AG04450 (cell line): ENCODE measurements around the gene CD27. TPM values are rescaled to one million over a fixed set of nuclear protein-coding genes. Genes with fewer than 3 reads are reported as not detected.

ENCODE experiments used
- CTCF ChIA-PET: fragments of 300-600, 350-600 bp; formaldehyde crosslinking; extraction: SDS; loops from one replicate; lab custom pipeline; 2022; ENCODE audit warnings: antibody characterized with exemption, inconsistent platforms; lab: Charles Lee
- POLR2A ChIA-PET: fragments of 350-600 bp; formaldehyde crosslinking; extraction: SDS; loops from one replicate; lab custom pipeline; 2021; ENCODE audit warnings: antibody characterized with exemption, inconsistent platforms; lab: Yijun Ruan, JAX
- DNase-seq: peaks from one replicate; pipeline ENCODE4 v3.0.0-alpha.2; 2011; ENCODE audit warnings: low read depth, low spot score
- H3K27ac ChIP-seq: one replicate; pipeline ENCODE4 v1.5.1; 2012; ENCODE audit warnings: low read depth, low read length, control low read depth
- H3K27me3 ChIP-seq: one replicate; pipeline ENCODE4 v1.6.0; 2012; ENCODE audit warnings: low read length; ENCODE audit not compliant: control insufficient read depth, insufficient read depth
- H3K4me3 ChIP-seq: 2 replicates; pipeline ENCODE4 v1.5.1; 2011; ENCODE audit warnings: mild to moderate bottlenecking, low read depth, low read length, control low read depth
- H3K9me3 ChIP-seq: 2 replicates; pipeline ENCODE4 v1.5.1; 2012; ENCODE audit warnings: low read length; ENCODE audit not compliant: control insufficient read depth, insufficient read depth
- polyA plus RNA-seq: library from polyadenylated mRNA; depleted of rRNA; stranded (reverse); fragments of >200 nt; gene quantifications from 2 replicates; pipeline ENCODE4 v1.2.3, GENCODE V29; 2011
- TF ChIP-seq, protein P1 (sequence below): IDR thresholded peaks from 2 replicates; pipeline ENCODE4 v1.5.1; 2011; ENCODE audit warnings: low read depth, low read length, control low read depth, inconsistent platforms

Gene CD27
- polyA plus RNA-seq, 1 experiment, result not detected

DNA sequence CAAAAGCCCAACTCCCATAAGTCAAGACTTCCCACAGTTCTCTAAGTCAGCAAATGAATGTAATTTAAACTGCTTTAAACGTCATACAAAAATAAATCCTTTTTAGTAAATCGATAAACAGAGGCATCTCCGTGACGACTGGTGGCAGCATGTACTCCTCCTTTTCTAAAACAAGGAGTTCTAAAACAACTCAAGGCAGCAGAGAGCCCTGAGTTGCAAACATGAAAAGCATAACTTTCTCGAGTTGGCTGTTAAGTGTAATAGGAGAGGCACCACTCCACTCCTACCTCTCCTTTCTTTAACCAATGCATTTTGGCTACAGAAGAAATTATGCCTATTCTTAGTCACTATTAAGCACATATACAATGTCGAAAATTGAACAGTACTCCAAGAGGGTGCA is 38.8 kb upstream of the CD27 start:
- TF ChIP-seq, protein P1, sequence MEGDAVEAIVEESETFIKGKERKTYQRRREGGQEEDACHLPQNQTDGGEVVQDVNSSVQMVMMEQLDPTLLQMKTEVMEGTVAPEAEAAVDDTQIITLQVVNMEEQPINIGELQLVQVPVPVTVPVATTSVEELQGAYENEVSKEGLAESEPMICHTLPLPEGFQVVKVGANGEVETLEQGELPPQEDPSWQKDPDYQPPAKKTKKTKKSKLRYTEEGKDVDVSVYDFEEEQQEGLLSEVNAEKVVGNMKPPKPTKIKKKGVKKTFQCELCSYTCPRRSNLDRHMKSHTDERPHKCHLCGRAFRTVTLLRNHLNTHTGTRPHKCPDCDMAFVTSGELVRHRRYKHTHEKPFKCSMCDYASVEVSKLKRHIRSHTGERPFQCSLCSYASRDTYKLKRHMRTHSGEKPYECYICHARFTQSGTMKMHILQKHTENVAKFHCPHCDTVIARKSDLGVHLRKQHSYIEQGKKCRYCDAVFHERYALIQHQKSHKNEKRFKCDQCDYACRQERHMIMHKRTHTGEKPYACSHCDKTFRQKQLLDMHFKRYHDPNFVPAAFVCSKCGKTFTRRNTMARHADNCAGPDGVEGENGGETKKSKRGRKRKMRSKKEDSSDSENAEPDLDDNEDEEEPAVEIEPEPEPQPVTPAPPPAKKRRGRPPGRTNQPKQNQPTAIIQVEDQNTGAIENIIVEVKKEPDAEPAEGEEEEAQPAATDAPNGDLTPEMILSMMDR, result no peak
- Histone ChIP-seq H3K27me3 (no peaks in the 10 kb centered on the region), H3K9me3 (no peaks in the 10 kb centered on the region), H3K27ac (no peak overlapping the region), H3K4me3 (no peak overlapping the region)
- CTCF ChIA-PET, result no interaction called here
- no peak for DNase-seq
- POLR2A ChIA-PET, result no interaction called here

GRCh38 chr12:6407236-6407954 is 37.4 kb upstream of the CD27 start:
- no peaks in the 10 kb centered on the region for H3K9me3 ChIP-seq
- POLR2A ChIA-PET, result no interaction called here
- H3K4me3 ChIP-seq, result no peak overlapping the region
- no peak overlapping the region for H3K27ac ChIP-seq
- CTCF ChIA-PET, result no interaction called here
- no peaks in the 10 kb centered on the region for H3K27me3 ChIP-seq
- DNase-seq, result no peak
- TF ChIP-seq, protein P1, result no peak

DNA sequence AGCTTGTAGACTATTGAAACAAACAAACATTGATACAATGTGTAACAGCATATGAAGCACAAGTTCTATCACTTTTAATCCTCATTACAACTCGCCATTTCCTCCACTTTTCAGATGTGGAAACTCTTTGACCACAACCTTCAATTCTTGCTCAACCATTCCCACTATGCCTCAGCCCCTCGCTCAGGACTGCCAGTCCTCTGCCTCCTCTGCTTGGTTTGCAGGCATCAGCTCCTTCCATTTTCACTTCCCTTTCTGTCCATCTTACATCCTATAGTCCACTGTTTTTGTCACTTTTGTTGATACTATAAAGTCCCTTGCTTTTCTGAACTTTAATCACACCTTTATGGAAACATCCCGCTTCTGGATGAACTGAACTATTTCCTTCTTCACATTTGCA is 28.2 kb upstream of the CD27 start:
- Histone ChIP-seq H3K4me3 (no peak overlapping the region), H3K27ac (no peak overlapping the region), H3K9me3 (no peaks in the 10 kb centered on the region), H3K27me3 (no peaks in the 10 kb centered on the region)
- ChIA-PET CTCF (no interaction called here), POLR2A (interaction anchor here (0.7 kb wide), 1 partner anchor 81 kb away, joined by 3 read pairs; no protein-coding TSS in a partner anchor)
- no peak for DNase-seq
- TF ChIP-seq, protein P1, result no peak

- CTCF ChIA-PET, result no interaction called here
- H3K9me3 ChIP-seq, result no peaks in the 10 kb centered on the region
- H3K27me3 ChIP-seq, result no peaks in the 10 kb centered on the region
- no peak overlapping the region for H3K4me3 ChIP-seq
- H3K27ac ChIP-seq, result no peak overlapping the region
- TF ChIP-seq, protein P1, result no peak
- POLR2A ChIA-PET, result interaction anchor here (0.5 kb wide), 1 partner anchor 115 kb away, joined by 3 read pairs; the partner anchor contains the start of gene GAPDH
- no peak for DNase-seq
Observed at GRCh38 chr12:6418796-6419195, 26.0 kb upstream of the CD27 start.

GRCh38 chr12:6420364-6420763 is 24.4 kb upstream of the CD27 start:
- no peak for DNase-seq
- CTCF ChIA-PET, result interaction anchor here (0.8 kb wide), 1 partner anchor 45 kb away, joined by 7 read pairs; no protein-coding TSS in a partner anchor

More at GRCh38 chr12:6420364-6420763, 24.4 kb upstream of the CD27 start:
- Histone ChIP-seq H3K27ac (no peak overlapping the region), H3K9me3 (no peaks in the 10 kb centered on the region), H3K4me3 (no peak overlapping the region), H3K27me3 (no peaks in the 10 kb centered on the region)
- POLR2A ChIA-PET, result interaction anchor here (0.7 kb wide), 1 partner anchor 50 kb away, joined by 5 read pairs; the partner anchor contains the start of gene VAMP1
- TF ChIP-seq, protein P1, result no peak
